ENCODE results near the gene FRMD4B.

DNA sequence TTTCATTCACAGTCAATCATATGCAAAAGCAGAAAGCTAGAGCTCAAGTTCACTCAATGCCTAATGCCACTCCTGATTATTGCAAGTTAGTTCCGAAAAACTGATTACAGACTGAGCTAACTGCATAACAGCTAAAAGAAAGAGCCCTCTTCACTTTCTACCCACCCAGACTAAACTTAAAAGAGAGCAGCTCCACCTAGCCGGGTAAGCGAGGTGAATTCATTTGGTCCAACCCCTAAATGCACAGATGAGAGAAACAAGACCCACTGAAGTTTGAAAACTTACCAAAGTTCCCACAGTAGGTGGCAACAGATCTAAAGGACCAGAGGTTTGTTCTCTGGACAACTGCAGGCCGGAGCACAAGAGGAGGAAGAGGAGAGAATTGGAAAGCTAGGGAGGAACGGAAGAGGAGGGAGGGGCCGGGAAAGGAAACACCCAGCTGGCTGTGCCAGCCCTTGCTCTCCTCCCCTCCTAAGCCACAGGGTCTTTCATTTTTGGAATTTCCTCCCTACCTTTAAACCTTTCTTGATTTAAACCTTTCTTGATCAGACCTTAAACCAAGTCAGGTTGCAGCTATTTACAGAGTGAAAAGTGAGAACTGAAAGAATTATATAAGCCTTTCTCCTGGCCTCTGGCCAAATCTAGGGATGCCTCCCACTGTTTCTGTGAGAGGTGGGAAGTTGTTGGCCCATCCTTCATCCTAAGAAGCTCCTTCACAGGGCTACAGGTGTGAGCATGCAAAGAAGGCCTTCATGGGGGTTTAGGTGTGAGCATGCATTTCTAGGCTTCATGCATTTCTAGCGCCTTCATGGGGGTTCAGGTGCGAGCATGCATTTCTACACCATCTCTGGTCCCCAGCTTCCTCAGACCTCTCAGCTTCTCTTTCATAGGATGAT is 148.8 kb downstream of the FRMD4B start:
- TF ChIP-seq, protein P1, sequence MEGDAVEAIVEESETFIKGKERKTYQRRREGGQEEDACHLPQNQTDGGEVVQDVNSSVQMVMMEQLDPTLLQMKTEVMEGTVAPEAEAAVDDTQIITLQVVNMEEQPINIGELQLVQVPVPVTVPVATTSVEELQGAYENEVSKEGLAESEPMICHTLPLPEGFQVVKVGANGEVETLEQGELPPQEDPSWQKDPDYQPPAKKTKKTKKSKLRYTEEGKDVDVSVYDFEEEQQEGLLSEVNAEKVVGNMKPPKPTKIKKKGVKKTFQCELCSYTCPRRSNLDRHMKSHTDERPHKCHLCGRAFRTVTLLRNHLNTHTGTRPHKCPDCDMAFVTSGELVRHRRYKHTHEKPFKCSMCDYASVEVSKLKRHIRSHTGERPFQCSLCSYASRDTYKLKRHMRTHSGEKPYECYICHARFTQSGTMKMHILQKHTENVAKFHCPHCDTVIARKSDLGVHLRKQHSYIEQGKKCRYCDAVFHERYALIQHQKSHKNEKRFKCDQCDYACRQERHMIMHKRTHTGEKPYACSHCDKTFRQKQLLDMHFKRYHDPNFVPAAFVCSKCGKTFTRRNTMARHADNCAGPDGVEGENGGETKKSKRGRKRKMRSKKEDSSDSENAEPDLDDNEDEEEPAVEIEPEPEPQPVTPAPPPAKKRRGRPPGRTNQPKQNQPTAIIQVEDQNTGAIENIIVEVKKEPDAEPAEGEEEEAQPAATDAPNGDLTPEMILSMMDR (conservative IDR thresholded peaks at IDR 0.05; ENCODE audit: low read length) = no peak
- TF ChIP-seq EZH2phosphoT487 (IDR thresholded peaks at IDR 0.05; ENCODE audit: borderline replicate concordance, low read depth, low read length) = no peak

Measured in OCI-LY7 (cell line).